Measurements from ENCODE around the gene CDC7. TPM values are rescaled to one million over a fixed set of nuclear protein-coding genes. Genes with fewer than 3 reads are reported as not detected.
A peak's percentile ranks its signal among the peaks of the same experiment; 100 is the strongest.

CDC7 gene
- total RNA-seq, 2 donors from 2014 or later: 0.66 to 0.78 TPM

DNA sequence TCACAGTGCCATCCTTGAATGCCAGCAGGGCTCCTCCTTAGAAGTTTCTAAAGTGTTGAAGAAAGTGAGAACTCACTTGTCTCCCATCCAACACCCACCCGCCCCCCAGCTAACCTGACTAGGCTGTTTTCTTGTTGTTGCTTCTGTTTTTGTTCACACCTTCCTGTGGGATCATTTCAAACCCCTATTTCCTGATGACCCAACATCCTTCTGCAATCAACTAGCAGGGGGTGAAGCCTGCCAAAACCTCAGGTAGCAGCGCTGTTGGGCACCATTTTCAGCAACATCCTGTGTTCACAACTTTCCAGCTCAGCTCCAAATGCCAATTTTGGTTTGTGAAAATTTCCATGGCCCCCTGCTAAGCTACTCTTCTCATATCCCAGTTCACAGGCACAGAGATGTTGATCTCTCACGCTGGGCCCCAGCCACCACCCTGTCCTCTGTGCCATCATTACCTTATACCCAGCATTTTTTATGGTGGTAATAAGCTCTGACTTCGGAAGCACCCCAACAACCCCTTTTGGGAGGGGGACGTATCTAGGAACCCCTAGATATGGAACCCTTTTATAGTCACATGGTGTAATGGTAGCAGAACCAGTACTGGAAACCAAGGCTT, 41.4 kb downstream of the CDC7 start:
- ATAC-seq: no peak
- H3K9me3 ChIP-seq: no peaks in the 10 kb centered on the region
- H3K36me3 ChIP-seq (replicated peaks in 1 of 2; ENCODE audit: insufficient read depth in 1 of 2, low read depth in 2 of 2): no peaks in the 10 kb centered on the region
- TF ChIP-seq POLR2A (IDR thresholded peaks at IDR 0.05): no peak
- TF ChIP-seq, protein P1, sequence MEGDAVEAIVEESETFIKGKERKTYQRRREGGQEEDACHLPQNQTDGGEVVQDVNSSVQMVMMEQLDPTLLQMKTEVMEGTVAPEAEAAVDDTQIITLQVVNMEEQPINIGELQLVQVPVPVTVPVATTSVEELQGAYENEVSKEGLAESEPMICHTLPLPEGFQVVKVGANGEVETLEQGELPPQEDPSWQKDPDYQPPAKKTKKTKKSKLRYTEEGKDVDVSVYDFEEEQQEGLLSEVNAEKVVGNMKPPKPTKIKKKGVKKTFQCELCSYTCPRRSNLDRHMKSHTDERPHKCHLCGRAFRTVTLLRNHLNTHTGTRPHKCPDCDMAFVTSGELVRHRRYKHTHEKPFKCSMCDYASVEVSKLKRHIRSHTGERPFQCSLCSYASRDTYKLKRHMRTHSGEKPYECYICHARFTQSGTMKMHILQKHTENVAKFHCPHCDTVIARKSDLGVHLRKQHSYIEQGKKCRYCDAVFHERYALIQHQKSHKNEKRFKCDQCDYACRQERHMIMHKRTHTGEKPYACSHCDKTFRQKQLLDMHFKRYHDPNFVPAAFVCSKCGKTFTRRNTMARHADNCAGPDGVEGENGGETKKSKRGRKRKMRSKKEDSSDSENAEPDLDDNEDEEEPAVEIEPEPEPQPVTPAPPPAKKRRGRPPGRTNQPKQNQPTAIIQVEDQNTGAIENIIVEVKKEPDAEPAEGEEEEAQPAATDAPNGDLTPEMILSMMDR (IDR thresholded peaks at IDR 0.05): no peak
- no peaks in the 10 kb centered on the region for H3K27me3 ChIP-seq
- H3K4me3 ChIP-seq: no peak overlapping the region
- intact Hi-C loops (cut with DNase I): no loop called here
- no peak for DNase-seq
- WGBS, 2 donors: 70 to 74% methylated on average over 5 of the region's 5 CpGs
- no peak overlapping the region for H3K27ac ChIP-seq
- no peaks in the 10 kb centered on the region for H3K4me1 ChIP-seq

DNA sequence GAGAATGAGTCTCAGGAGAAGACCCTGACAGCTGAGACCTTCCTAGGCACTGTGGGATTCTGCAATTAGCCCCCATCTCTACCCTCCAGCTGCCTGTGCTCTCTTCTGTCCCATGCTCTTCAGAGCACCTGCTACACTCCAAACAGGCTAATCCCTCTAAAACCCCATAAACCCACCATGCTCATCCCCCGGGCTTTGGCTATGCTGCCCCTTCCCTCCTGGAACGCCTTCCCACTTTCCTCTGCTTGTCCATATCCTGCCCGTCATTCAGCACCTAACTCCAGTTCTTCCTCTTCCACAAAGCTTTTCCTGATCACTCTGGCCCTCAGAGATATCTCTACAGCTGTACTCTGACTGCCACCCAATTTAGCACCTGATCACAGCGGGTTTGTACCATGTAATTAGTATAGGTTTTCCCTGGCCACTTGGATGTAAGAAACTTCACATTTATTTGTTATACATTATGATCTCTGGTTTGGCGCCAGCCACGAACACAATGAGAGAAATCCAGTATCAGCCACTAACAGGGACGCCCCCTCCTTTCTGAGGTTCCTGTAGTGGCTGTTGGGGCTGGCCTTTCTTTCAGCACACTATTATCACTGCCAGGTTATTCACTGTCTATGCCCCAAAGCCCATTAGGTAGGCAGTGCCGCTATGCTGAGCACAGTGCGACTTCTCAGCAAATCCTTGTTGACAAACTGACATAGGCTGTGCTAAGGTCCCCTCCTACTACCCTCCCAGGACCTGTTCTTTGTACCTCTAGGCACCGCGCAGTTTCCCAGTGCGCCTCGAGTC, 45.1 kb downstream of the CDC7 start:
- Histone ChIP-seq H3K27ac (no peak overlapping the region), H3K36me3 (replicated peaks in 1 of 2; ENCODE audit: insufficient read depth in 1 of 2, low read depth in 2 of 2) (no peaks in the 10 kb centered on the region), H3K4me1 (no peaks in the 10 kb centered on the region), H3K27me3 (no peaks in the 10 kb centered on the region), H3K4me3 (no peak overlapping the region), H3K9me3 (no peaks in the 10 kb centered on the region)
- intact Hi-C loops (cut with DNase I): no loop called here
- TF ChIP-seq, protein P1 (IDR thresholded peaks at IDR 0.05): no peak
- TF ChIP-seq POLR2A (IDR thresholded peaks at IDR 0.05): no peak
- DNase-seq: no peak
- no peak for ATAC-seq
- 79 to 85% methylated on average over 10 to 13 of the region's 13 CpGs for WGBS, 2 donors

DNA sequence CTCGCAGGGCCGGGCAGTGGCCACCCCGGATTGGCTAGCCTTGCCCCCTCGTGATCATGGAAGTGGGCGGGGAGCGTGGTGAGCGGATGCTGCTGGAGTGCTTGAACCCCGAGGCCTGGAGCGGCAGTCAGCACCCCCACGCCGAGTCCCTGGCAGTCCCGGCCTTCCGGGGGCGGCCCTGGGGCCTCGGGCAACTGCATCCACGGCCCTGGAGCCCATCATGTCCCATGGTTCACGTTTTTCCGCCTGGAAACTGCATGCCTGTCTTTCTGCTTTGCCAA, 45.6 kb downstream of the CDC7 start:
- H3K27ac ChIP-seq: no peak overlapping the region
- ATAC-seq (no peak), DNase-seq (no peak)
- no peaks in the 10 kb centered on the region for H3K36me3 ChIP-seq (replicated peaks in 1 of 2; ENCODE audit: insufficient read depth in 1 of 2, low read depth in 2 of 2)
- H3K4me3 ChIP-seq: no peak overlapping the region
- TF ChIP-seq POLR2A (IDR thresholded peaks at IDR 0.05): no peak
- TF ChIP-seq, protein P1 (IDR thresholded peaks at IDR 0.05): no peak
- no peaks in the 10 kb centered on the region for H3K4me1 ChIP-seq
- no peaks in the 10 kb centered on the region for H3K27me3 ChIP-seq
- no peaks in the 10 kb centered on the region for H3K9me3 ChIP-seq
- intact Hi-C loops (cut with DNase I): no loop called here
- 74 to 90% methylated on average over 15 to 18 of the region's 18 CpGs for WGBS, 2 donors

DNA sequence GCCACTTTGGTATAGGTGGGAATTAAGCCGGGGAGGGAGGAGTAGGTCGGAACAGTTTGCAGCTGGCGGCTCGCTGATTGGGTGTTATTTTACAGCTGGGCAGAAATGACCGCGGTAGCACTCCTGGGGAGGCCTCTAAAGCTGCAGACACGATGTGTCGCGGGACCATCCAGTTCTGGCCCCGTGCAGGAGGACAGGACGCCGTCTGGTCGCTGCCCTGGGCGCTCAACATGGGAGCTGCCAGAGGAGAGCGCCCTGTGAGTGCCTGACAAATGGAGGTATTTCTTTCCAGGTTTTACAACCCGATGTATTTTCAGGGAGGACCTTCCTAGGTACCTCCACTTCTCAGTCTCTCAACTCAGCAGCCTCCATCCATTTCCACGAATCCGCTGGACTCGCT, 46.2 kb downstream of the CDC7 start:
- H3K36me3 ChIP-seq (replicated peaks in 1 of 2; ENCODE audit: insufficient read depth in 1 of 2, low read depth in 2 of 2): no peaks in the 10 kb centered on the region
- 52 to 56% methylated on average over 13 to 19 of the region's 19 CpGs for WGBS, 2 donors
- TF ChIP-seq, protein P1 (IDR thresholded peaks at IDR 0.05): peak in 1 of 7 experiments; percentile 9
- TF ChIP-seq POLR2A (IDR thresholded peaks at IDR 0.05): no peak
- no peaks in the 10 kb centered on the region for H3K9me3 ChIP-seq
- H3K27ac ChIP-seq: no peak overlapping the region
- intact Hi-C loops (cut with DNase I): no loop called here
- no peaks in the 10 kb centered on the region for H3K4me1 ChIP-seq
- no peaks in the 10 kb centered on the region for H3K27me3 ChIP-seq
- H3K4me3 ChIP-seq: no peak overlapping the region
- DNase-seq (no peak), ATAC-seq (no peak)
